Measurements from ENCODE around the gene AGAP3.

Gene AGAP3

DNA sequence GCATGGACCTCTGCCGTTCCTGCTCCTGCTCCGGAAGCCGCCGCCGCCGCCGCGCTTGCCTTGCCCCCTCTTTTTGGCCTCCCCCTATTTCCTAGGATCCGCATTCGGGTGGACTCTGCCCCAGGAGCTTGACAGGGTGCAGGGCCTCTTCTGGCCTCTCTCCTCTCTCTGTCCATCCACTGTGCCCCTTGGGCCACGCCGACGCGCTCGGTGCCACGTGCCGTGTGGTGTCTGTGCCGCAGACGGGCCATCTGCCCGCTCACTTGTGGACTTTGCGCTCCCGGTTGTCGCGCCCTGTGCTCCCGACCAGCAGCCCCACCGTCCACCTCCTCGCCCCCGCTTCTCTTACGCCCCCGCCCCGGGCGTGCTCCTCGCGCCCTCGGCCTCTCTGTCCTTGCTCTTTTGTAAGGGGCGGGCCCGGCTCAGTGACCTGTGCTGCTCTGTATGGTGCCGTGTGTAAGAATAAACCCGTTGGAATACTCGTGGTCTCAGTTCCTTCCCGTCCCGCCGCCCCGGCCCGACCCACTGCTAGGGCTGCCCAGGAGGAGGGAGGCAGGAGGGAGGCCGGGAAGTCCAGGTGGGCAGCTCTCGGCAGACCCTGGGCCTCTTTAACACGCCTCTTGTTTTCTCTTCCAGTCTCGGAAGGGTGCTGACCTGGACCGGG is 37.0 kb downstream of the AGAP3 start:
- no peak for DNase-seq (ENCODE audit: low spot score)

DNA sequence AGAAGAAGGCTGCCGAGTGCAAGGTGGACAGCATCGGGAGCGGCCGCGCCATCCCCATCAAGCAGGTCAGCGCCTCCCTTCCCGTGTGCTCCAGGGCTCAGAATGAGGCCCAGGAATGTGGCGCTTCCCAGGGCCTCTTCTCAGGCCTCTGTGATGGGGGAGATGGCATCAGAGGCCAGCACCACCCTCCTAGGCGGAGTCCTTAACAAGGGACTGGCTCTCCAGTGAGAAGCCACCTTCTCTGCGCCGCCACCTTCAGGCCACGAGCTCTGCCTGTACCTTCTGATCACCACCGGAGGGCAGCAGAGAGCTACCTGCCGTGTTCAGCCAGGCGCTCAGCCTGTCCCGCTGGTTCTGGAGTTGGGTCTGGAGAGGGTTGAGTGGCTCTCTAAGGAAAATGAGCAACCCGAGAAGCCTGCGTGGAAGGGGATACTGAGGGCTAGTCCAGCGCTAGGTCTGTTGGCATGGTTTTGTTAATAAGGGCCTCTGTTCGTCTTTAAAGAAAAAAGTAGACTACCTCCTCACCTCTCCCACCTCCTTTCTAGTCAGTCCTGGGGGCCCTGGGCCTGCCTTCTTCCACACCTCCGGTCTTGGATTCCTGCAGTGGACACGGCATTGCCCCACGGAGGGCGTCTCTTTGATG is 37.7 kb downstream of the AGAP3 start:
- DNase-seq (ENCODE audit: low spot score): peak; percentile 97

- DNase-seq (ENCODE audit: low spot score): no peak
Observed at GRCh38 chr7:151124481-151124880, 38.2 kb downstream of the AGAP3 start.

DNA sequence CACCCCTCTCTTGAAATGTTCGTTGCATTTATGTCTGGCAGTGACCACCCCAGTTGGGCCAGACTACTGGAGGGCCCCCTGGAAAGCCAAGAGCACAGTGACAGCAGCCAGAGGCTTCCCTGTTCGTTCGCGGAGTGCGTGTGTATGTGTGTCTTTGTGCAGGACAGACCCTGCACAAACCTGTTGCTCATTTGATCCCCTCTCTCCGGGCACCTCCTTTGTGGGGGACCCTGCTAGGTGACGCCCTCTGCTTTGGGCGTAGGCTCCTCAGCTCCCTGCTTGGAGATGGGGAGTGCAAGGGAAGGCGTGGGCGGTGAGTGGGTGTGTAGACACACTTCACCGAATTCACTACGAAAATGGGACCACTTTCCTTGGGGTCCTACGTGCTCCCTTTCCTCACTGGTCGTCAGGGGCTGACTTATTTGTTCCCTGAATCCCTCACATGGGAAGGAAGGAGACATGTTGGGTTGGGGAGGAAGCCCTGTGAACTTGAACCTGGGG is 38.7 kb downstream of the AGAP3 start:
- no peak for DNase-seq (ENCODE audit: low spot score)

GRCh38 chr7:151125470-151125845 is 39.2 kb downstream of the AGAP3 start:
- DNase-seq (ENCODE audit: low spot score): peak; percentile 75

- DNase-seq (ENCODE audit: low spot score): peak; percentile 64
Observed at GRCh38 chr7:151125846-151126481, 39.7 kb downstream of the AGAP3 start.

- DNase-seq (ENCODE audit: low spot score): no peak
Observed at GRCh38 chr7:151126491-151127137, 40.3 kb downstream of the AGAP3 start.

- DNase-seq (ENCODE audit: low spot score): no peak
Observed at GRCh38 chr7:151128144-151128543, 41.9 kb downstream of the AGAP3 start.

GRCh38 chr7:151128716-151129115 is 42.4 kb downstream of the AGAP3 start:
- no peak for DNase-seq (ENCODE audit: low spot score)

- DNase-seq (ENCODE audit: low spot score): no peak
Observed at GRCh38 chr7:151129117-151129959, 43.1 kb downstream of the AGAP3 start.

GRCh38 chr7:151129960-151130591 is 43.8 kb downstream of the AGAP3 start:
- DNase-seq (ENCODE audit: low spot score): no peak

DNA sequence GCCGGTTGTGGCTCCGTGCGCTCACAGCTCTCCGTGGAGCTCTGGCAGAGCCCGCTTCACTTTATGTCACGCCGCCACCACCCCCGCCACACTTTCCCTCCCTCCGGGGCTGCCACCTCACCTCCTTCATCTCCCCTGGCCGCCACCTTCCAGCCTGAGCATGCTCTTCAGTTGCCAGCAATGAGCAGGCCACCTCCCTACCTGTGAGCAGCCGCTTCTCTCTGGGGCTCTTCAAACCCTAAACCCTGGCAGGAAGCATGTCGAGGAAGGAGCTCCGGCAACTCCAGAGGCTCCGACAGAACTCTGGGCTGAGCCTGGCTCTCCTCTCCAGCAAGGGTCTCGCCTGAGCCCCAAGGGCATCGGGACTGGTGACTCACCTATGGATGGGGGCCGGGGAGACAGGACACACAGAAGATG is 44.5 kb downstream of the AGAP3 start:
- DNase-seq (ENCODE audit: low spot score): no peak

- DNase-seq (ENCODE audit: low spot score): no peak
Observed at GRCh38 chr7:151131224-151131591, 44.9 kb downstream of the AGAP3 start.

- DNase-seq (ENCODE audit: low spot score): no peak
Observed at GRCh38 chr7:151131592-151132293, 45.5 kb downstream of the AGAP3 start.

DNA sequence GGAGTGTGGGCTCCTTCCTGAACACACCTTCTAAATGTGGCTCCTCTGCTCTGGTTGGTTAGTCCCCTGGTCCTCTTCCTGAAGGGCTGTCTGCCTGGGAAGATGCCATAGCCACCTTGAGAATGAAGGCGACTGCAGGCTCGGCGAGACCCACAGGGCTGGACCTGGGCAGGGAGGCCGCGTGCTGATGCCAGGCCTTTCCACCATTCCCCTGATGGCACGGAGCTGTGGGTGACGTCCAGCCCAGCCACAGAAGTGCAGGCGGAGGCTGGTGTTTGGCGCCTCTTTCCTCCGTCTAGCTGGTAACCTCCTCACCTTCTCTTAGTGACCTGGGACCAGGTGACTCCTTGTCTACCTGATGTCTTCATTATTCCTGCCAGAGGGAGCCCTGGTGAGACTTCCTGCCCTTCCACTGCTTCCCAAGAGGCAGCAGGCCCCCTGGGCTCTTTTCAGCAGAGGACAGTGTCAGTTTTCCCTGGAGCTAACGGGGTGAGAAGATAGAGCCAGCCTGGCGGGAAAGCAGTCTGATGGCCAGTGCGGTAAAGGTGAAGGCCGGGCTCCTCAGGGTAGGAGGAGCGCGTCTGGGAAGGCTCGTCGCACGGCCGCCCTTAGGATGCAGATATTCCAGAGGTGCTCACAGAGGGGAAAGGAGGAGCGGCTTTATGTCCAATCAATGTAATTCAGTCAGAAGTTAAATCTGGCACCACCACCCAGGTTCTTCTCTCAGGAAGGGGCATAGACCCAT is 46.4 kb downstream of the AGAP3 start:
- no peak for DNase-seq (ENCODE audit: low spot score)

DNA sequence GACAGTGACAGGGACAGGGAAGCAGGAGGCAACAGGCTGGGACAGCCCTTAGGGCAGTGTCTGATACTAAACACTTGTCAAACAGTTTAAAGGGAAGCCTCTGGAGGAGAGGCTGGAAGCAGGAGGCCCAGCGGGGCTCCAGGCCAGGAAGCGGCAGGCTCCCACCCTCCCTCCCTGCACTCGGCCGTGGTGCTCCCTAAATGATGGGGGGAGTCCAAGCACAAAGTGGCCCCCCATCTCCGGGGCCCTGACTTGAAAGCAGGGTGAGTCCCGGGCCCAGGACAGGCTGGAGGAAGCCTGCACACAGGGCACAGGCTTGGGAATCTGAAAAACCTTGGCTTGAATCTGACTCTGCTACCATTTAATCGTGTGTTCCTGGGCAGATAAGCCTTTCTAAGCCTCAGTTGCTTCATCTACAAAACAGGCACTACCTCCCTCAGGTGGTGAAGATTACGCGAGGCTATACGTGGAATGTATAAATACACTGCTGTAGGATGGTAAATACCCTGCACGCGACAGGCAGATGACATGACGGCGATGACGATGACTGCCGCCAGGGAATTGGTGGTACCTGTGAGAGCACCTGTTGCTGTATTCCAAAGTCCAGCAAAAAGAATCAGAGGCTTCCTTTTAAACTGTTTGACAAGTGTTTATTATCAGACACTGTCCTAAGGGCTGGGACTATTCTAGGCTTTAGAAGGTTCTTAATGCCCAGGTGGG is 47.2 kb downstream of the AGAP3 start:
- no peak for DNase-seq (ENCODE audit: low spot score)

DNA sequence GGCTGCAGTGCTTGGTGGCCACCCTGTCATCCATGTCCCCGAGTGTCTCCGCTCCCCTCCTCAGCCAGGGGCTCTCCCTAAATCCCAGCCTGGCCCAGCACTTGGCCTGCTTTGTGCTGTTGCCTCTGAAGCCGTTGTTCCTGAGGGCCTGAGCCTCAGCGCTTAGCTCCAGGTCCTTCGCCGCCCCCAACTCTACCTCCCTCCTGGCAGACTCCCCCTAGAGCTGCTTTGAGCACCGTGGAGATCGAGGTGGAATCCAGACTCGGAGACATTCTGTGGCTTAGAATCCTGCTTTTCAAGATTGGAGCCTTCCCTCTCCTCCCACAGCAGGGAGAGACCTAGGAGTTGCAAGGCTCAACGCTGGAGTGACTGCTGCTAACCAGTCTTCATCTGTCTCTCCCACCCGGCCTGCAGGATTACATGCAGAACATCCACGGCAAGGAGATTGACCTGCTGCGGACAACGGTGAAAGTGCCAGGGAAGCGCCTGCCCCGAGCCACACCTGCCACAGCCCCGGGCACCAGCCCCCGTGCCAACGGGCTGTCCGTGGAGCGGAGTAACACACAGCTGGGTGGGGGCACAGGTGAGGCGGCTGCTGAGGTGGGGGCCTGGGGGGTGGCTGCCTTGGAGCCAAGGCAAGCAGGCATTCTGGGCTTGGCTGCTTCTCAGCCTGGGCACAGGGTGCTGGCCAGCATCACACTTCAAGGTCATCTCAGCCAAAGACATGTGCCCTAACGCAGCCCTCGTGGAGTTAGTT is 47.9 kb downstream of the AGAP3 start:
- DNase-seq (ENCODE audit: low spot score): no peak

DNA sequence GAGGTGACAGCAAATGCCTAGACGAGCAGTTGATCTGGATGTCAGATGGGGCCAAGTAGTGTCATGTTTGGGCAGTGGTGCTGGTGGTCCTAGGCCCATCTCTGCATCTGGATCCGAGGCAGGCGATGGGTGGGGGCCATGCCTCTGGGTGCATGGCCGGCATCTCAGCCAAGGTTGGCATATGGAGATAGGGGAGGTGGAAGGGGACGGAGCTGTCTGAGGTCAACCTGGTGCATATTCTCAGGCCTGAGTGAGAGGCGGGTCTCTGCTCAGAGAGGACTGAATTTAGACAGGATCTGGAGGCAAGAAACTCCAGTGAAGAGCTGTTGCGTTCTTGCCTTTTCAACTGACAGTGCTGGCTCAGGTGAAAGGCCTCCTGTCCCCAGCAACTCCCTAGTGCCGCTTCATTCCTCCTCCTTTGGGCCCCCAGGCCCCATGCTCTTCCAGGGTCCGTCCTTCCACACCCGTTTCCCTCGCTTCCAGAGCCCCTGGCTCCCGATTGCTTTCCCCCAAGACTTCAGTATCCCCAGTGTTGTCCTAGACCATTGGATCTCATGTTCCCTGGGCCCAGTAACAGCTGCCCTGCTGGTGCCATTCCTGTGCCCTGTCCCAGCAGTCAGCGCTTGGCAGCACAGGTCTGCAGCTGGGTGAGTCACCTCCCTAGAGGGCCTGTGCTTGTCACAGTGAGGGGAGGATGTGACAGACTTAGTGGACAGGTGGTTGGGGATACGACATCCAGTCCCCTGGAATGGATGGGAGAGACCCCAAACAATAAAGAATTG is 48.7 kb downstream of the AGAP3 start:
- DNase-seq (ENCODE audit: low spot score): no peak

All from AG08396 (cell line).